ENCODE measurements around the gene CHTF18. TPM values are rescaled to one million over a fixed set of nuclear protein-coding genes. Genes with fewer than 3 reads are reported as not detected.

Gene CHTF18
- total RNA-seq, 2 experiments from 2014 or later: 126 to 127 TPM

- Mint-ChIP-seq H3K36me3 (ENCODE audit: low read depth) (no peaks in the 10 kb centered on the region), H3K9me3 (no peaks in the 10 kb centered on the region), H3K27me3 (ENCODE audit: low read depth) (peaks cover 20% of the 10 kb centered on the region), H3K4me3 (no peak overlapping the region), H3K4me1 (ENCODE audit: low read depth) (peaks cover 11% of the 10 kb centered on the region), H3K27ac (no peak overlapping the region)
- intact Hi-C loops (cut with micrococcal nuclease): no loop called here
- CTCF ChIA-PET: no interaction called here
- no peak for DNase-seq
Measured at GRCh38 chr16:824194-824593, 35.8 kb downstream of the CHTF18 start.

- H3K4me3 Mint-ChIP-seq: no peak overlapping the region
- intact Hi-C loops (cut with micrococcal nuclease): no loop called here
Measured at GRCh38 chr16:824601-825000, 36.2 kb downstream of the CHTF18 start.

GRCh38 chr16:825341-826061, 37.1 kb downstream of the CHTF18 start:
- CTCF ChIA-PET: no interaction called here
- no peak for DNase-seq
- H3K36me3 Mint-ChIP-seq (ENCODE audit: low read depth): no peaks in the 10 kb centered on the region
- H3K27ac Mint-ChIP-seq: no peak overlapping the region
- H3K27me3 Mint-ChIP-seq (ENCODE audit: low read depth): peaks cover 21% of the 10 kb centered on the region
- H3K4me3 Mint-ChIP-seq: no peak overlapping the region
- H3K9me3 Mint-ChIP-seq: no peaks in the 10 kb centered on the region
- intact Hi-C loops (cut with micrococcal nuclease): no loop called here
- peaks cover 3% of the 10 kb centered on the region for H3K4me1 Mint-ChIP-seq (ENCODE audit: low read depth)

More at GRCh38 chr16:824601-825000, 36.2 kb downstream of the CHTF18 start:
- Mint-ChIP-seq H3K36me3 (ENCODE audit: low read depth) (no peaks in the 10 kb centered on the region), H3K9me3 (no peaks in the 10 kb centered on the region), H3K27ac (no peak overlapping the region), H3K4me1 (ENCODE audit: low read depth) (peaks cover 8% of the 10 kb centered on the region), H3K27me3 (ENCODE audit: low read depth) (peaks cover 20% of the 10 kb centered on the region)
- CTCF ChIA-PET: no interaction called here
- DNase-seq: no peak

- Mint-ChIP-seq H3K4me3 (no peak overlapping the region), H3K27ac (no peak overlapping the region), H3K27me3 (ENCODE audit: low read depth) (peaks cover 14% of the 10 kb centered on the region), H3K36me3 (ENCODE audit: low read depth) (no peaks in the 10 kb centered on the region), H3K9me3 (no peaks in the 10 kb centered on the region), H3K4me1 (ENCODE audit: low read depth) (no peaks in the 10 kb centered on the region)
- CTCF ChIA-PET: no interaction called here
- no peak for DNase-seq
- intact Hi-C loops (cut with micrococcal nuclease): no loop called here
Measured at GRCh38 chr16:827513-827912, 39.1 kb downstream of the CHTF18 start.

GRCh38 chr16:828891-829290, 40.5 kb downstream of the CHTF18 start:
- H3K27ac Mint-ChIP-seq: no peak overlapping the region
- peaks cover 11% of the 10 kb centered on the region for H3K27me3 Mint-ChIP-seq (ENCODE audit: low read depth)
- no peaks in the 10 kb centered on the region for H3K9me3 Mint-ChIP-seq
- CTCF ChIA-PET: no interaction called here
- no peaks in the 10 kb centered on the region for H3K4me1 Mint-ChIP-seq (ENCODE audit: low read depth)
- intact Hi-C loops (cut with micrococcal nuclease): no loop called here
- H3K36me3 Mint-ChIP-seq (ENCODE audit: low read depth): no peaks in the 10 kb centered on the region
- no peak for DNase-seq
- H3K4me3 Mint-ChIP-seq: no peak overlapping the region

- H3K36me3 Mint-ChIP-seq (ENCODE audit: low read depth): no peaks in the 10 kb centered on the region
- no peak overlapping the region for H3K27ac Mint-ChIP-seq
- DNase-seq: no peak
- intact Hi-C loops (cut with micrococcal nuclease): no loop called here
- no peak overlapping the region for H3K4me3 Mint-ChIP-seq
- no peaks in the 10 kb centered on the region for H3K9me3 Mint-ChIP-seq
- CTCF ChIA-PET: no interaction called here
- H3K4me1 Mint-ChIP-seq (ENCODE audit: low read depth): no peaks in the 10 kb centered on the region
- peaks cover 11% of the 10 kb centered on the region for H3K27me3 Mint-ChIP-seq (ENCODE audit: low read depth)
Measured at GRCh38 chr16:830107-830870, 41.9 kb downstream of the CHTF18 start.

- Mint-ChIP-seq H3K9me3 (peaks cover 4% of the 10 kb centered on the region), H3K36me3 (ENCODE audit: low read depth) (no peaks in the 10 kb centered on the region), H3K27me3 (ENCODE audit: low read depth) (peaks cover 4% of the 10 kb centered on the region), H3K4me3 (no peak overlapping the region), H3K4me1 (ENCODE audit: low read depth) (no peaks in the 10 kb centered on the region), H3K27ac (no peak overlapping the region)
- intact Hi-C loops (cut with micrococcal nuclease): no loop called here
- no peak for DNase-seq
- CTCF ChIA-PET: no interaction called here
Measured at GRCh38 chr16:830871-831570, 42.6 kb downstream of the CHTF18 start.

GRCh38 chr16:831571-832413, 43.4 kb downstream of the CHTF18 start:
- Mint-ChIP-seq H3K27me3 (ENCODE audit: low read depth) (peaks cover 4% of the 10 kb centered on the region), H3K4me3 (no peak overlapping the region), H3K27ac (no peak overlapping the region), H3K9me3 (peaks cover 10% of the 10 kb centered on the region), H3K4me1 (ENCODE audit: low read depth) (no peaks in the 10 kb centered on the region), H3K36me3 (ENCODE audit: low read depth) (no peaks in the 10 kb centered on the region)
- CTCF ChIA-PET: no interaction called here
- intact Hi-C loops (cut with micrococcal nuclease): no loop called here
- no peak for DNase-seq

GRCh38 chr16:832652-833336, 44.4 kb downstream of the CHTF18 start:
- CTCF ChIA-PET: no interaction called here
- H3K9me3 Mint-ChIP-seq: peaks cover 13% of the 10 kb centered on the region

GRCh38 chr16:833411-833810, 45.0 kb downstream of the CHTF18 start:
- H3K9me3 Mint-ChIP-seq: peaks cover 13% of the 10 kb centered on the region
- no peak overlapping the region for H3K4me3 Mint-ChIP-seq

More at GRCh38 chr16:832652-833336, 44.4 kb downstream of the CHTF18 start:
- intact Hi-C loops (cut with micrococcal nuclease): no loop called here
- peaks cover 4% of the 10 kb centered on the region for H3K27me3 Mint-ChIP-seq (ENCODE audit: low read depth)
- H3K4me3 Mint-ChIP-seq: no peak overlapping the region
- H3K36me3 Mint-ChIP-seq (ENCODE audit: low read depth): no peaks in the 10 kb centered on the region
- H3K4me1 Mint-ChIP-seq (ENCODE audit: low read depth): no peaks in the 10 kb centered on the region
- DNase-seq: no peak
- H3K27ac Mint-ChIP-seq: no peak overlapping the region

GRCh38 chr16:835373-835772, 47.0 kb downstream of the CHTF18 start:
- intact Hi-C loops (cut with micrococcal nuclease): no loop called here

More at GRCh38 chr16:833411-833810, 45.0 kb downstream of the CHTF18 start:
- Mint-ChIP-seq H3K36me3 (ENCODE audit: low read depth) (no peaks in the 10 kb centered on the region), H3K27me3 (ENCODE audit: low read depth) (peaks cover 4% of the 10 kb centered on the region), H3K4me1 (ENCODE audit: low read depth) (no peaks in the 10 kb centered on the region), H3K27ac (no peak overlapping the region)
- intact Hi-C loops (cut with micrococcal nuclease): no loop called here
- no peak for DNase-seq
- CTCF ChIA-PET: no interaction called here

More at GRCh38 chr16:835373-835772, 47.0 kb downstream of the CHTF18 start:
- peaks cover 13% of the 10 kb centered on the region for H3K9me3 Mint-ChIP-seq
- no peaks in the 10 kb centered on the region for H3K36me3 Mint-ChIP-seq (ENCODE audit: low read depth)
- H3K4me1 Mint-ChIP-seq (ENCODE audit: low read depth): no peaks in the 10 kb centered on the region
- no peak for DNase-seq
- no peaks in the 10 kb centered on the region for H3K27me3 Mint-ChIP-seq (ENCODE audit: low read depth)
- H3K4me3 Mint-ChIP-seq: no peak overlapping the region
- H3K27ac Mint-ChIP-seq: no peak overlapping the region
- CTCF ChIA-PET: no interaction called here

All from activated naive CD4-positive, alpha-beta T cell treated with anti-CD3 and anti-CD28 coated beads for 36 hours (primary cell).